Right lobe of liver (tissue), 4 donors: ENCODE results near the gene C11orf16.

Experiments used
- CTCF ChIP-seq, 4 donors: fragments of 200-600 bp in 3 of 4; fragments of 450-650 bp in 1 of 4; IDR thresholded peaks; one replicate each; pipeline versions ENCODE4 v1.5.1 to v1.8.0; 2016 to 2022; ENCODE audit warnings: antibody characterized with exemption in 4 of 4, mild to moderate bottlenecking in 2 of 4
- POLR2A ChIP-seq: fragments of 450-650 bp; IDR thresholded peaks from one replicate; pipeline ENCODE4 v1.6.1; 2017; ENCODE audit warnings: antibody characterized with exemption, mild to moderate bottlenecking
- donor health status: DM: no; HTN: no; CAD: no.
- donor health status: DM: no; HTN: no; CAD: no.
- donor health status: DM: no; HTN: yes; CAD: no.

- TF ChIP-seq CTCF (IDR thresholded peaks at IDR 0.05) = no peak
- no peak for TF ChIP-seq POLR2A
These were observed 40.4 kb upstream of the C11orf16 start for GRCh38 chr11:8973121-8973520.
